Measurements from ENCODE around the gene DPF1.

DNA sequence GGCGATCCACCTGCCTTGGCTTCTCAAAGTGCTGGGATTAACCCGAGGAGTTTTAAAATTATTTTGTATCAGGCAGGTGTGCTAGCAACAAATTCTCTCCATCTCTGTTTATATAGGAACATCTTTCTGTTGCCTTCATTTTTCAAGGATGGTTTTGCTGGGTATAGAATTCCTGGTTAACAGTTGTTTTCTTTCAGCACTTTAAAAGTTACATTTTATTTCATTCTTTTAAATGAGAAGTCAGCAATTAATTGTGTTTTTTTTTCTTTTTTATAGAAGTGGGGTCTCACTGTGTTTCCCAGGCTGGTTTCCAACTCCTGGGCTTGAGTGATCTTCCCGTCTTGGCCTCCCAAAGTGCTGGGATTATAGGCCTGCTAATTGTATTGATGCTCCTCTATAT is 44.0 kb downstream of the DPF1 start:
- no peak for TF ChIP-seq POLR2A (IDR thresholded peaks at IDR 0.05)
- TF ChIP-seq CTCF (IDR thresholded peaks at IDR 0.05): no peak

All from ovary (tissue), 3 donors.